Common myeloid progenitor, CD34-positive (primary cell): ENCODE results near the gene ARPP21.

Source experiments
- CTCF ChIA-PET: fragments of 350-600 bp; sonication (Branson Sonifier 250); formaldehyde crosslinking; loops from one replicate; lab custom pipeline; 2021; ENCODE audit warnings: antibody characterized with exemption; lab: Charles Lee
- POLR2A ChIA-PET: fragments of 350-600 bp; sonication (Branson Sonifier 250); formaldehyde crosslinking; loops from one replicate; lab custom pipeline; 2021; ENCODE audit warnings: antibody characterized with exemption; lab: Charles Lee
- DNase-seq, 3 donors: peaks; one replicate each; pipeline versions ENCODE4 v3.0.0 to v3.0.0-alpha.2; 2013
- H3K27ac ChIP-seq, 2 experiments: 1 replicate in 1 of 2; 2 replicates in 1 of 2; pipeline ENCODE4 v1.7.0; 2013; ENCODE audit warnings: inconsistent platforms in 2 of 2, low read length in 2 of 2, mild to moderate bottlenecking in 2 of 2, low read depth in 1 of 2, moderate library complexity in 1 of 2; ENCODE audit not compliant: severe bottlenecking in 2 of 2, insufficient read depth in 1 of 2, poor library complexity in 1 of 2
- H3K27me3 ChIP-seq, 5 experiments: replicated peaks in 2 of 5; 1 replicate in 3 of 5; 2 replicates in 2 of 5; pipeline versions ENCODE4 v1.6.1 to v1.7.0; 2013; ENCODE audit warnings: low read length in 4 of 5, mild to moderate bottlenecking in 2 of 5, moderate library complexity in 2 of 5, inconsistent platforms in 1 of 5; ENCODE audit not compliant: insufficient read depth in 5 of 5, control insufficient read depth in 4 of 5
- H3K36me3 ChIP-seq, 4 experiments: 1 replicate in 2 of 4; 2 replicates in 2 of 4; pipeline versions ENCODE4 v1.6.1 to v1.7.0; 2013; ENCODE audit warnings: low read length in 3 of 4, control low read depth in 1 of 4, mild to moderate bottlenecking in 1 of 4; ENCODE audit not compliant: control insufficient read depth in 4 of 4, insufficient read depth in 4 of 4
- H3K4me1 ChIP-seq, 4 experiments: 1 replicate in 3 of 4; 2 replicates in 1 of 4; pipeline versions ENCODE4 v1.6.1 to v1.7.1; 2013; ENCODE audit warnings: low read length in 3 of 4, mild to moderate bottlenecking in 3 of 4, control low read depth in 1 of 4, inconsistent platforms in 1 of 4, moderate library complexity in 1 of 4; ENCODE audit not compliant: control insufficient read depth in 4 of 4, insufficient read depth in 4 of 4; ENCODE audit errors: control extremely low read depth in 1 of 4
- H3K4me3 ChIP-seq, 7 experiments: 1 replicate in 4 of 7; 2 replicates in 3 of 7; pipeline versions ENCODE4 v1.5.1 to v1.7.0; 2013; ENCODE audit warnings: mild to moderate bottlenecking in 7 of 7, low read length in 6 of 7, moderate library complexity in 6 of 7, inconsistent platforms in 2 of 7, low read depth in 2 of 7, control low read depth in 1 of 7; ENCODE audit not compliant: insufficient read depth in 4 of 7, control insufficient read depth in 1 of 7; ENCODE audit errors: extremely low read depth in 1 of 7
- H3K9me3 ChIP-seq, 5 experiments: 1 replicate in 4 of 5; 2 replicates in 1 of 5; pipeline versions ENCODE4 v1.6.1 to v1.7.1; 2013; ENCODE audit warnings: low read length in 4 of 5, mild to moderate bottlenecking in 2 of 5, inconsistent platforms in 1 of 5, low read depth in 1 of 5, moderate library complexity in 1 of 5; ENCODE audit not compliant: control insufficient read depth in 4 of 5, insufficient read depth in 2 of 5; ENCODE audit errors: control extremely low read depth in 1 of 5
- WGBS: methylation state at CpG from one replicate; pipeline ENCODE4 v1.1.5; 2013; ENCODE audit not compliant: insufficient coverage; 5-methylcytosine and 5-hydroxymethylcytosine counted together

The ARPP21 gene

DNA sequence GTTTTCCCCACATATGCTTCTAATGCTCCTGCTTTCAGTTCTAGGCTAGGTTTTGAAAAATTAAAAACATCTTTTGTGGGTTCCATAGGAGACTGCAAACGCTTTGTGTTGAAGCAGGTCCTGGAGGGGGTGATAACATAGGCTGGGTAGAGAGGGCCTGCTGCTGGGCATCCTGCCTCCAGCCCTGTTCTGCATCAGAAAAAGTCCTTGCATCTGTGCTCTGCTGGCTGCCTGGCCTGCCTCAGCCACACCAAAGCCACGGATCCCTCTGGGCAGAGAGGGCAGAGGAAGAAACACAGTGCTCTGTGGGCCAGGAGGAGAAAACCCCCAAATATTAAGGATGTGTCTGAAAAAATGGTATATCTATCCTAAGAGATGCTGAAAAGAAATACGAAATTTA is 3.9 kb upstream of the ARPP21 start:
- Histone ChIP-seq H3K36me3 (no peaks in the 10 kb centered on the region), H3K27ac (no peak overlapping the region), H3K4me1 (peaks cover 0 to 13% (median 12%) of the 10 kb centered on the region in 4 experiments), H3K27me3 (peaks cover 5 to 33% (median 21%) of the 10 kb centered on the region in 5 experiments), H3K9me3 (peaks cover 0 to 7% (median 0%) of the 10 kb centered on the region in 5 experiments), H3K4me3 (no peak overlapping the region)
- WGBS = 75% methylated on average over 2 of the region's 3 CpGs
- CTCF ChIA-PET = no interaction called here
- POLR2A ChIA-PET = no interaction called here
- DNase-seq = no peak

DNA sequence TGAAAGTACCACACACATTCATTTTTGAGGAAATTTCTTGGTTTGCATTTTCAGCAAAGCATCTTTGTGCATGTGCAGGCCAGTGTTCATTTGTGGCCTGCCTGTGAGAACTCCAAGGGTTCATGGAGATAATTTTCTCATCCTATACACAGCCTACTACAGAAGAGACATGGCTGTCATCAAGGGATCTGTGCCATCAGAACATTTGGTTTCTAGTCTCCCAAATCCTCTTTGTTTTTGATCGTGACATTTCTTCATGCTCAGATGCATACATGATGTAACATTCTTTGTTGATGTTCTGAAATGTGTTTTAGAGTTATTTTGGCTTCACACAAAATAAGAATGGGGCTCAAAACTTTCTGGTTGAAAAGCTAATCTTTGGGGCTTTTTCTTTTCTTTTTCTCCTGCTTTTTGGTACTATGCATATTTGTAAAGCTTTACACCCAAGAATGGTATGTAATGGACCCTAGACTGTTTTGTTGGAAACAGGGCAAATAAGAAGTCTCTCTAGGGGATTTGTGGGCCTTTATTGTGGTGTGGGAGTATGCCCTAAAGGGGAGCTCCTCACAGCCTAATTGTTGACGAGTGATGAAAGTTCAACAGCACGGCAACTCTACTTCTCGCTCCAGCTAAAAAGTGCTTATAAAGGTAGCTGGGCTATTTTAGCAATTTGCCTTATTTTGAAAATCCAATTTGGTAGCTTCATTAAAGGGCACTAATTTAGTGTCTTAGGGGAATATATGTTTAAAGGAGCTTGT is 3.2 kb upstream of the ARPP21 start:
- H3K36me3 ChIP-seq = no peaks in the 10 kb centered on the region
- 100% methylated on average over 2 of the region's 4 CpGs for WGBS
- POLR2A ChIA-PET = no interaction called here
- DNase-seq = no peak
- H3K9me3 ChIP-seq = peaks cover 0 to 7% (median 0%) of the 10 kb centered on the region in 5 experiments
- no peak overlapping the region for H3K27ac ChIP-seq
- H3K4me3 ChIP-seq = no peak overlapping the region
- CTCF ChIA-PET = interaction anchor here (0.9 kb wide), 1 partner anchor 11 kb away, joined by 3 read pairs; no protein-coding TSS in a partner anchor
- peaks cover 5 to 39% (median 24%) of the 10 kb centered on the region in 5 experiments for H3K27me3 ChIP-seq
- H3K4me1 ChIP-seq = peaks cover 0 to 13% (median 12%) of the 10 kb centered on the region in 4 experiments

DNA sequence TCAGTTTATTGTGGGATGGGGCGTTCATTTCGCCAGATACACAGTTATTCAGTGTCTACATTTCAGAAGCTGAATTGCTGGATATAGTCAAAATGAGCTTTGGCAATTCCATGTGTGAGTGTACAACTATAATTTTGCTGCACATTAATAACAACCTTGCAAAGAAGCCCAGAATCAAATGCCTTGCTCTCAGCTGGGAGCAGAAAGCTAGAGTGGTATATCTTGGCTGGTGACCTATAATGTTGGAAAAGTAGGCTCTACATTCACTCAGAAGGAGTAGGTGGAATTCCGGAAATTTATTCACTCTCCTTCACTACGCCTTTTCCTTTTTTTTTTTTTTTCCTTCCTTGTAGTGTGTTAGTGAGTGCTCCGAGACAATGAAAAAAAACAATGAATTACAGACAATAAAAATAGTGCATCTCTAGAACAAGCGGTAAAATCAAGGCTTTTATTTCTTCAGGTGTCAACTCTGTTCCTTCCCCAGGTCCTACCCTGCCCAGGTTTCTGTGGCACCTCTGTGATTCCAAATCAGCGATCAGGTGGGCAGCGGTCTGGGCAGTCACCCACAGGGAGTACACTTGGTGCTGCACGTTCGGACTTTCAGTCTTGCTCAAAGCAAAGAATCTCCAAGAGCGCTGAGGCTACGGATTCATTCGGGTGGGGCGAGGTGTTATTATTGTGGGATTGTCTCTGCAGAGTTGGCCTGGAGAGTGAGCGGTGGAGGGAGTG is 910 bp upstream of the ARPP21 start:
- H3K27ac ChIP-seq = no peak overlapping the region
- ChIA-PET CTCF (no interaction called here), POLR2A (no interaction called here)
- H3K36me3 ChIP-seq = no peaks in the 10 kb centered on the region
- peaks cover 5 to 50% (median 27%) of the 10 kb centered on the region in 5 experiments for H3K27me3 ChIP-seq
- WGBS = 78% methylated on average over 10 of the region's 15 CpGs
- H3K4me3 ChIP-seq = peak overlapping the region in 1 of 7 experiments; percentile 73
- peaks cover 3 to 13% (median 12%) of the 10 kb centered on the region in 4 experiments for H3K4me1 ChIP-seq
- no peak for DNase-seq
- peaks cover 0 to 7% (median 0%) of the 10 kb centered on the region in 5 experiments for H3K9me3 ChIP-seq

DNA sequence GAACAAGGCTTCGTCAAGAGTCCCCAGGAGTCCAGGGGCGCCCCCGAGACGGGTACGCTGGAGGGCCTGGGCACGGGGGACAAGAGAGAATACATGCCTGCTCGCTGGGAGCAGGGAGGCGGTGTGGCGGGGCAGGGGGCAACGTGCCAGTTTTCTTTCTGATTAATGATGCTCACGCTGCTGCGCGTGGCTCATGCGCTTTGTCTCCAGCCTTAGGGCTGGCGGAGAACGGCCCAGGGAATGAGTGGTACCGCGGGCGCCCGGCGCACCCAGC is 408 bp upstream of the ARPP21 start:
- DNase-seq = peak; percentile 11 to 49 (median 24)
- peaks cover 6 to 13% (median 12%) of the 10 kb centered on the region in 4 experiments for H3K4me1 ChIP-seq
- H3K9me3 ChIP-seq = peaks cover 0 to 7% (median 0%) of the 10 kb centered on the region in 5 experiments
- H3K27ac ChIP-seq = no peak overlapping the region
- CTCF ChIA-PET = no interaction called here
- POLR2A ChIA-PET = no interaction called here
- H3K36me3 ChIP-seq = no peaks in the 10 kb centered on the region
- H3K27me3 ChIP-seq = peaks cover 5 to 50% (median 27%) of the 10 kb centered on the region in 5 experiments
- WGBS = 15% methylated on average over 20 of the region's 21 CpGs
- H3K4me3 ChIP-seq = peak overlapping the region in 6 of 7 experiments; percentile 32 to 77 (median 65)

DNA sequence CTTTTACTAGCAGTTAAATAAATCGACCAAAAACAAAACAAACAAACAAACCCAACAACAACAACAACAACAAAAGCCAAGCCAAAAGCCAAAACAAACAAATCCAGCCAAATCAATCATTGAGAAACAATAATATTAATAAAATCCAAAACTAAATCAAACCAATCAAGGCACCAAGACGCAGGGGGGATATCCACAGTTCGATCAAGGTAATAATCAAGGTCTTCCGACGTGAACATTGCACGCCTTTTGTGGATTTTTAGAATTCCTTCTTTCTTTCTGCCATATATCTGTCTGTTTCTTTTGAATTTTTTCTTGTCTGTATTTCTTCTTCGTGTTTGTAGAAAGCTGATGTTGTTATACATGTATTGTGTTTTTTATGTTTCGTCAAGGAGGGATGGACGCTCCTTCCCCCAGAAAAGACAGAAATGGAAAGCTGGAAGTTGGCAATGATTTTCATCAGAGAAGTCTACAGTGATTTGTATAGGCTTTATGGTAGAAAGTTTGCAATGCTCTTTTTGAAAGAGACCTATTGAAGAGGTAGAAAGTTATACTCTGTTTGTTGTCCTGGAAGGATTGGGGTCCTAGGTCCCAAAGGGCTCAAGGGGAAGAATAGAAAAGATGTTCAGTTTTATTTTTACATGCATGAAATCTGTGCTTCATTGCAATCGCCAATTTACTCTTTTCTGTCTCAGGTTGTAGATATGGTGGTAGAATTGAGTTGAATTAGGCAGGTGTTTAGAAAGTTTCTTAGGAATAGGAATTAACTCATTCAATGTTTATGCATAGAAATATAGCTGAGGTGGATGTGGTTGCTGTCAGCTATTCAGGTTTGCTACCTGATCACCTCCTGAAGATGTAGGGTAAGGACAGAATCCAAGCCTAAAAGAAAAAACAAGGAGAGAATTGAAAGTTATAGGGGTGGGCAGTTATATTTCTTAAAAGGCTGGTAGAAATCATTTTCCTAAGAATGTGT is 1.2 kb downstream of the ARPP21 start:
- Histone ChIP-seq H3K36me3 (no peaks in the 10 kb centered on the region), H3K4me3 (peak overlapping the region in 5 of 7 experiments; percentile 34 to 77 (median 68)), H3K27ac (no peak overlapping the region), H3K4me1 (peaks cover 6 to 13% (median 12%) of the 10 kb centered on the region in 4 experiments), H3K9me3 (peaks cover 0 to 7% (median 0%) of the 10 kb centered on the region in 5 experiments), H3K27me3 (peaks cover 5 to 49% (median 24%) of the 10 kb centered on the region in 5 experiments)
- no peak for DNase-seq
- 63% methylated on average over 10 of the region's 10 CpGs for WGBS
- ChIA-PET CTCF (interaction anchor here (0.6 kb wide), 1 partner anchor 1760 kb away, joined by 3 read pairs; no protein-coding TSS in a partner anchor), POLR2A (no interaction called here)

DNA sequence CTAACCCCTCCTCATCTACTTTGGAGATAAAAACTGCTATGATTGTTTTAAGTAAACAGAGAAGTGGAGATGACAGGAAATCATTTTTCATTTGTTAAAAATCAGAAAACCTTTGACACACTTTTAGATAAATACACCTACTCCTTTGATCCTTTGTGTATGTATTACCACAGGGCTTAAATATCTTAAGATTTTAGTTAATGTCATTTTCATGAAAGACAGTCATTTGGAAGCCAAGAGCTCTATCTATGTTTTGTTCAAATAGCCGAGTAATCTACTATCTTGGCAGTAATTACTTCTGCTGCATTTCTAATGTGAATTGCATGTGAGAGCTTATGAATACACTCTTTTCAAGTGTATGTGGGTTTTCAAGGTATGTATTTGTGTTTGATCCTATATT is 2.0 kb downstream of the ARPP21 start:
- Histone ChIP-seq H3K4me3 (no peak overlapping the region), H3K27ac (no peak overlapping the region), H3K9me3 (peaks cover 0 to 7% (median 0%) of the 10 kb centered on the region in 5 experiments), H3K27me3 (peaks cover 5 to 49% (median 23%) of the 10 kb centered on the region in 5 experiments), H3K36me3 (no peaks in the 10 kb centered on the region), H3K4me1 (peaks cover 6 to 13% (median 12%) of the 10 kb centered on the region in 4 experiments)
- WGBS = 100% methylated on average over 1 of the region's 1 CpG
- ChIA-PET POLR2A (no interaction called here), CTCF (no interaction called here)
- DNase-seq = no peak
